Measurements from ENCODE around the gene PPM1J.

GRCh38 chr1:112716133-112716720 lies 1.1 kb upstream of the PPM1J start:
- TF ChIP-seq CTCF (IDR thresholded peaks at IDR 0.05): peak; percentile 92 to 93
- no peak for TF ChIP-seq POLR2AphosphoS5 (IDR thresholded peaks at IDR 0.05)
- no peak for TF ChIP-seq EP300 (IDR thresholded peaks at IDR 0.05)
- no peak for TF ChIP-seq POLR2A (IDR thresholded peaks at IDR 0.05)

Measured in suprapubic skin (tissue), 4 donors.